ENCODE measurements around the gene MRPL37. TPM values are rescaled to one million over a fixed set of nuclear protein-coding genes. Genes with fewer than 3 reads are reported as not detected.

Gene MRPL37
- 10 to 100 TPM; 31.4 to 49.2 (median 41.3) TPM for total RNA-seq
- 10 to 100 TPM; 17.5 to 28.9 TPM for polyA plus RNA-seq

GRCh38 chr1:54199765-54200518 is at the start of gene MRPL37, which contains the start of gene CYB5RL:
Gene MRPL37 (plus strand): TSS chr1:54200167. CDS start chr1:54200244, 77 bp downstream.
Gene CYB5RL (minus strand): TSS chr1:54200030. CDS start chr1:54195616, 4,414 bp downstream.
- peak; percentile 51 for FAIRE-seq
- intact Hi-C loops (cut with DNase I) = no loop called here

GRCh38 chr1:54151013-54151412 is 49.0 kb upstream of the MRPL37 start:
- intact Hi-C loops (cut with DNase I) = no loop called here
- FAIRE-seq = no peak
- H3K4me1 ChIP-seq = peaks cover 0 to 8% (median 7%) of the 10 kb centered on the region in 3 donors
- H3K27me3 ChIP-seq = no peaks in the 10 kb centered on the region
- no peaks in the 10 kb centered on the region for H3K9me3 ChIP-seq
- no peak for ATAC-seq
- H3K27ac ChIP-seq = no peak overlapping the region
- no peak for DNase-seq
- TF ChIP-seq CTCF (IDR thresholded peaks at IDR 0.05) = no peak
- WGBS, 2 donors = 83 to 93% methylated on average over 5 of the region's 5 CpGs
- H3K36me3 ChIP-seq = no peaks in the 10 kb centered on the region
- H3K4me3 ChIP-seq = no peak overlapping the region

More at GRCh38 chr1:54199765-54200518, at the start of gene MRPL37, which contains the start of gene CYB5RL:
- Histone ChIP-seq H3K27ac (peak within 1 kb of the TSS; percentile 7 to 71 (median 62)), H3K27me3 (no peaks in the 10 kb centered on the region), H3K9me3 (no peaks in the 10 kb centered on the region), H3K36me3 (peaks cover 0 to 1% (median 0%) of the 10 kb centered on the region in 3 donors), H3K4me3 (peak within 1 kb of the TSS; percentile 62 to 85 (median 71)), H3K4me1 (peaks cover 7 to 9% (median 8%) of the 10 kb centered on the region in 3 donors)
- ATAC-seq = peak; percentile 99 to 100 (median 100)
- peak; percentile 90 to 97 (median 94) for DNase-seq
- WGBS, 2 donors = 0% methylated on average over 49 to 51 of the region's 51 CpGs
- no peak for TF ChIP-seq CTCF (IDR thresholded peaks at IDR 0.05)

GRCh38 chr1:54152696-54153095 is 47.3 kb upstream of the MRPL37 start, which contains the start of gene CDCP2:
Gene CDCP2 (minus strand): TSS chr1:54153000. CDS start chr1:54152922, 78 bp downstream.
- H3K9me3 ChIP-seq = no peaks in the 10 kb centered on the region
- ATAC-seq (no peak), DNase-seq (no peak), FAIRE-seq (no peak)
- H3K4me1 ChIP-seq = peaks cover 0 to 8% (median 7%) of the 10 kb centered on the region in 3 donors
- TF ChIP-seq CTCF (IDR thresholded peaks at IDR 0.05) = no peak
- H3K27ac ChIP-seq = peak within 1 kb of the TSS; percentile 6 to 60 (median 40)
- no peaks in the 10 kb centered on the region for H3K27me3 ChIP-seq
- 92 to 95% methylated on average over 5 of the region's 5 CpGs for WGBS, 2 donors
- H3K36me3 ChIP-seq = no peaks in the 10 kb centered on the region
- intact Hi-C loops (cut with DNase I) = no loop called here
- no peak within 1 kb of the TSS for H3K4me3 ChIP-seq

GRCh38 chr1:54153535-54154439 is 46.2 kb upstream of the MRPL37 start:
- Histone ChIP-seq H3K36me3 (no peaks in the 10 kb centered on the region), H3K27me3 (no peaks in the 10 kb centered on the region), H3K4me3 (no peak overlapping the region), H3K9me3 (no peaks in the 10 kb centered on the region), H3K4me1 (peaks cover 0 to 8% (median 7%) of the 10 kb centered on the region in 3 donors), H3K27ac (peak overlapping the region; percentile 6 to 60 (median 40))
- intact Hi-C loops (cut with DNase I) = no loop called here
- 46 to 47% methylated on average over 19 of the region's 19 CpGs for WGBS, 2 donors
- FAIRE-seq (no peak), DNase-seq (peak in 4 of 6 donors; percentile 61 to 74 (median 64)), ATAC-seq (peak; percentile 88 to 94 (median 90))
- TF ChIP-seq CTCF (IDR thresholded peaks at IDR 0.05) = no peak
